Measurements from ENCODE around the gene SPON1. TPM values are rescaled to one million over a fixed set of nuclear protein-coding genes. Genes with fewer than 3 reads are reported as not detected.
"Not testable (repeated sequence)": the region's sequence is repeated elsewhere in the genome, so short reads cannot be mapped to it uniquely, and the experiment has no call there.

The SPON1 gene
- total RNA-seq, 1 experiment from 2014 or later, result not detected

GRCh38 chr11:13923716-13924650, 38.5 kb upstream of the SPON1 start:
- no peaks in the 10 kb centered on the region for H4K20me1 ChIP-seq (ENCODE audit: low read length)
- intact Hi-C loops (cut with micrococcal nuclease), result no loop called here
- POLR2A ChIA-PET (ENCODE audit: unreplicated experiment), result no interaction called here
- BruUV-seq (replicated peaks), result no TSS peak
- peak overlapping the region; percentile 49; the same call in 1 of the 2 replicates for H2AFZ ChIP-seq (ENCODE audit: low read length)
- ATAC-seq, result peak; percentile 68
- no peaks in the 10 kb centered on the region for H3K36me3 ChIP-seq (ENCODE audit: low read depth, low read length)
- no peaks in the 10 kb centered on the region for H3K27me3 ChIP-seq (ENCODE audit: low read length)
- H3K79me2 ChIP-seq (ENCODE audit: low read length), result no peaks in the 10 kb centered on the region
- TF ChIP-seq EZH2 (IDR thresholded peaks at IDR 0.05; ENCODE audit: low read length, unreplicated experiment), result no peak
- no peak for TF ChIP-seq CTCF (conservative IDR thresholded peaks at IDR 0.05; ENCODE audit: low read depth, low read length)
- no peak for TF ChIP-seq EZH2phosphoT487 (IDR thresholded peaks at IDR 0.05; ENCODE audit: borderline replicate concordance, low read length)
- peak overlapping the region; percentile 2; the same call in 1 of the 2 replicates for H3K4me3 ChIP-seq (ENCODE audit: low read length)
- no peaks in the 10 kb centered on the region for H3F3A ChIP-seq (ENCODE audit: low read length, unreplicated experiment)
- H3K4me2 ChIP-seq (ENCODE audit: low read length), result peak overlapping the region; percentile 68
- H3K4me1 ChIP-seq (ENCODE audit: insufficient read depth, low read length), result peaks cover 35% of the 10 kb centered on the region
- H3K9me2 ChIP-seq (replicated peaks; ENCODE audit: low read length), result no peaks in the 10 kb centered on the region
- H3K27ac ChIP-seq (ENCODE audit: low read length), result peak overlapping the region; percentile 61
- DNase-seq, result peak; percentile 75
- no peak overlapping the region for H3K9ac ChIP-seq (ENCODE audit: low read length)
- no peaks in the 10 kb centered on the region for H3K9me3 ChIP-seq (ENCODE audit: low read length)
- CTCF ChIA-PET, result no interaction called here

GRCh38 chr11:13924801-13925327, 37.7 kb upstream of the SPON1 start:
- no peaks in the 10 kb centered on the region for H3K27me3 ChIP-seq (ENCODE audit: low read length)
- intact Hi-C loops (cut with micrococcal nuclease), result no loop called here
- no peaks in the 10 kb centered on the region for H4K20me1 ChIP-seq (ENCODE audit: low read length)
- H3K36me3 ChIP-seq (ENCODE audit: low read depth, low read length), result no peaks in the 10 kb centered on the region
- H3K9me3 ChIP-seq (ENCODE audit: low read length), result no peaks in the 10 kb centered on the region
- no peak overlapping the region for H3K4me3 ChIP-seq (ENCODE audit: low read length)
- DNase-seq, result no peak
- no peak for ATAC-seq
- CTCF ChIA-PET, result no interaction called here
- H3K9me2 ChIP-seq (replicated peaks; ENCODE audit: low read length), result no peaks in the 10 kb centered on the region
- H3K79me2 ChIP-seq (ENCODE audit: low read length), result no peaks in the 10 kb centered on the region
- H3F3A ChIP-seq (ENCODE audit: low read length, unreplicated experiment), result no peaks in the 10 kb centered on the region
- no peak for TF ChIP-seq CTCF (conservative IDR thresholded peaks at IDR 0.05; ENCODE audit: low read depth, low read length)
- no TSS peak for BruUV-seq (replicated peaks)
- no peak overlapping the region for H3K9ac ChIP-seq (ENCODE audit: low read length)
- H2AFZ ChIP-seq (ENCODE audit: low read length), result no peak overlapping the region
- H3K4me2 ChIP-seq (ENCODE audit: low read length), result 0 out of 2 replicates have a peak overlapping the region, but pooled peaks have one; percentile 68
- POLR2A ChIA-PET (ENCODE audit: unreplicated experiment), result no interaction called here
- H3K4me1 ChIP-seq (ENCODE audit: insufficient read depth, low read length), result peaks cover 41% of the 10 kb centered on the region
- peak overlapping the region; percentile 61 for H3K27ac ChIP-seq (ENCODE audit: low read length)

DNA sequence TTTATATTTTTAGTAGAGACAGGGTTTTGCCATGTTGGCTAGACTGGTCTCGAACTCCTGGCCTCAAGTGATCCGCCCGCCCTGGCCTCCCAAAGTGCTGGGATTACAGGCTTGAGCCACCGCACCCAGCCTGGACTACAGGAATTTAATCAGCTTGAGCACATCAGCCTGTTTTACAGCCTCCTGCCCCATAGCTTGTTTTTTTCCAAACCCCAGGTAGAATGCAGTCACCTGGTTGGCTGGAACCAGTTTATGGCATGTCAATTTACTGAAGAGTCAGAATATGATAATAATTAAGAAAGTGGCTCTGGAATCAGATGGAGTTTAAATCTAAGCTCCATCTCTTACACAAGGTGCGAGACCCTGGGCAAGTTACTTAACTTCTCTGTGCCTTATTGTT, 36.2 kb upstream of the SPON1 start:
- H3K27me3 ChIP-seq (ENCODE audit: low read length); H3K9me3 ChIP-seq (ENCODE audit: low read length); H3K27ac ChIP-seq (ENCODE audit: low read length); H3K4me3 ChIP-seq (ENCODE audit: low read length); H3F3A ChIP-seq (ENCODE audit: low read length, unreplicated experiment); H4K20me1 ChIP-seq (ENCODE audit: low read length); DNase-seq; BruUV-seq (replicated peaks); ATAC-seq; H3K9me2 ChIP-seq (replicated peaks; ENCODE audit: low read length); CTCF ChIA-PET; H2AFZ ChIP-seq (ENCODE audit: low read length); H3K36me3 ChIP-seq (ENCODE audit: low read depth, low read length); H3K9ac ChIP-seq (ENCODE audit: low read length); intact Hi-C loops (cut with micrococcal nuclease); H3K79me2 ChIP-seq (ENCODE audit: low read length); H3K4me2 ChIP-seq (ENCODE audit: low read length): not testable (repeated sequence)
- POLR2A ChIA-PET (ENCODE audit: unreplicated experiment), result interaction anchor here (0.6 kb wide), 1 partner anchor 562 kb away, joined by 4 read pairs; no protein-coding TSS in a partner anchor
- peaks cover 41% of the 10 kb centered on the region for H3K4me1 ChIP-seq (ENCODE audit: insufficient read depth, low read length)
